GM19099 (cell line): Measurements from ENCODE around the gene AIFM3.

Experiments
- POLR2A ChIP-seq: IDR thresholded peaks from 3 replicates; pipeline ENCODE4 v1.6.1; 2011; ENCODE audit warnings: low read depth; ENCODE audit not compliant: insufficient read length; ENCODE audit errors: extremely low read depth

The AIFM3 gene

DNA sequence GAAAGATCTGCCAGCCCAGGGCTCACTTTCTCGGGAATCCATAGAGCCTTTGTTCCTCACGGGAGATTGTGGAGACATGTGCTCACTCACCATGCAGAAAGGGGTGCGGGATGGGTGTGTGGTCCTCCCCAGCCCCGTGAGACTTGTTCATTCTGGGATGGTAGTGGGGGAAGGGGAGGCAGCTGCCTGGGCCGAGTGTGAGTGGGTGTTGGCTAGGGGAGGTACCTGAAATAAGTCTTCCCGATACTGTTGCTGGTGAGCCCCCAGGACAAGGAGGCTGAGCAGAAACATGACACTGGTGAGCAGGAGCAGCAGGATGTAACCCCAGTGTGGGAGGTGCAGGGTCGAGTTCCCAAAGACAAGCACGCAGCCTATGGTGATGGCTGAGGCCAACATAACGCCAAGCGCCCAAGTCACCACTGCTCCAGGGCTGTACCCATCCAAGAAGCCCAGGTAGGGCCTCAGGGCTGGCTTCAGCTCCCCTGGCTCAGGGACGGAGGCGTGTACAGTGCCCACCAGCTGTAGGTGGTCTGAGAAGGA lies 62.5 kb downstream of the AIFM3 start:
- no peak for TF ChIP-seq POLR2A

GRCh38 chr22:21030032-21030431 lies 63.0 kb downstream of the AIFM3 start:
- TF ChIP-seq POLR2A = no peak
